HG03342 (cell line): ENCODE measurements around the gene AMIGO2.

Experiments used
- ATAC-seq: cut with Tn5 transposase; IDR thresholded peaks from one replicate; pipeline ENCODE4 v1.9.1; 2021; ENCODE audit warnings: mild to moderate bottlenecking, moderate library complexity; ENCODE audit not compliant: unreplicated experiment

The AMIGO2 gene

GRCh38 chr12:47038270-47038748 is 41.5 kb downstream of the AMIGO2 start:
- ATAC-seq, result no peak

- no peak for ATAC-seq
These were observed 44.3 kb downstream of the AMIGO2 start for GRCh38 chr12:47035484-47035883.

- ATAC-seq, result no peak
These were observed 45.1 kb downstream of the AMIGO2 start for GRCh38 chr12:47034661-47035060.

- no peak for ATAC-seq
These were observed 45.8 kb downstream of the AMIGO2 start for GRCh38 chr12:47033789-47034555.

GRCh38 chr12:47033081-47033480 is 46.7 kb downstream of the AMIGO2 start:
- no peak for ATAC-seq

GRCh38 chr12:47032644-47033043 is 47.1 kb downstream of the AMIGO2 start:
- ATAC-seq, result no peak

GRCh38 chr12:47029903-47030302 is 49.9 kb downstream of the AMIGO2 start:
- no peak for ATAC-seq

GRCh38 chr12:47028981-47029708 is 50.6 kb downstream of the AMIGO2 start:
- ATAC-seq, result no peak

- no peak for ATAC-seq
These were observed 51.6 kb downstream of the AMIGO2 start for GRCh38 chr12:47028186-47028585.
